A549 (cell line): ENCODE measurements around the gene KRTAP5-5. TPM values are rescaled to one million over a fixed set of nuclear protein-coding genes. Genes with fewer than 3 reads are reported as not detected.
"Not testable (repeated sequence)": the region's sequence is repeated elsewhere in the genome, so short reads cannot be mapped to it uniquely, and the experiment has no call there.

Experiments used
- ATAC-seq, 2 experiments: fragments of 200-7000 bp in 1 of 2; fragments of >200 bp in 1 of 2; cut with Nextera tagmentation in 1 of 2; cut with Tn5 transposase in 1 of 2; 3 replicates each; pipeline versions ENCODE4 v1.8.0 to v1.9.1; 2018 to 2020; ENCODE audit warnings: mild to moderate bottlenecking in 1 of 2, moderate library complexity in 1 of 2
- CTCF ChIA-PET: fragments of 300-600 bp; sonication (Branson Sonifier 250); formaldehyde crosslinking; extraction: SDS; loops from one replicate; lab custom pipeline; 2021; ENCODE audit warnings: antibody characterized with exemption, inconsistent platforms; lab: Yijun Ruan, JAX
- POLR2A ChIA-PET: fragments of 350-600 bp; formaldehyde crosslinking; extraction: SDS; loops from one replicate; lab custom pipeline; 2021; ENCODE audit warnings: antibody characterized with exemption, inconsistent platforms; lab: Yijun Ruan, JAX
- DNase-seq, 2 experiments: peaks; one replicate each; pipeline versions ENCODE4 v3.0.0 to v3.0.0-alpha.2; 2011 to 2016; ENCODE audit warnings: low read depth in 1 of 2, low spot score in 1 of 2
- FAIRE-seq: peaks from 2 replicates; lab custom pipeline; 2011; peaks lifted over from hg19 to GRCh38; lab: Jason Lieb, UNC
- H3K27ac ChIP-seq, 2 experiments: fragments of >200 bp; sonication (Bioruptor Twin); formaldehyde crosslinking; 3 replicates each; pipeline ENCODE4 v1.5.1; 2016 to 2017
- H3K4me1 ChIP-seq: fragments of >200 bp; sonication (Bioruptor Twin); formaldehyde crosslinking; 3 replicates; pipeline ENCODE4 v1.6.1; 2016
- H3K4me2 ChIP-seq: fragments of >200 bp; sonication (Bioruptor Twin); formaldehyde crosslinking; 3 replicates; pipeline ENCODE4 v1.6.1; 2016
- H3K4me3 ChIP-seq: fragments of >200 bp; sonication (Bioruptor Twin); formaldehyde crosslinking; 3 replicates; pipeline ENCODE4 v1.5.1; 2016
- H3K9me3 ChIP-seq: fragments of >200 bp; sonication (Bioruptor Twin); formaldehyde crosslinking; 3 replicates; pipeline ENCODE4 v1.6.1; 2016
- CBX2 ChIP-seq: fragments of 200-600 bp; sonication (generic); IDR thresholded peaks from 2 replicates; pipeline ENCODE4 v1.6.1; 2016; ENCODE audit warnings: low read depth, mild to moderate bottlenecking, borderline replicate concordance
- EP300 ChIP-seq, 2 experiments: fragments of >200 bp; sonication (Bioruptor Twin); formaldehyde crosslinking; IDR thresholded peaks; 2 replicates in 1 of 2; 3 replicates in 1 of 2; pipeline ENCODE4 v1.6.1; 2016 to 2017
- HDAC2 ChIP-seq: fragments of 200-600 bp; sonication (generic); IDR thresholded peaks from 2 replicates; pipeline ENCODE4 v1.6.1; 2016
- HOXA7 ChIP-seq: fragments of 250-450 bp; sonication (Bioruptor Pico); IDR thresholded peaks from 2 replicates; pipeline ENCODE4 v1.5.0; 2020; ENCODE audit warnings: mild to moderate bottlenecking, moderate library complexity
- HOXB5 ChIP-seq: fragments of 250-450 bp; sonication (Bioruptor Pico); IDR thresholded peaks from 2 replicates; pipeline ENCODE4 v1.5.0; 2020; ENCODE audit warnings: mild to moderate bottlenecking, moderate library complexity
- JUN ChIP-seq, 2 experiments: fragments of >200 bp; sonication (Bioruptor Twin); formaldehyde crosslinking; IDR thresholded peaks; 2 replicates in 1 of 2; 3 replicates in 1 of 2; pipeline ENCODE4 v1.6.1; 2016 to 2017
- KDM5A ChIP-seq: fragments of 200-600 bp; sonication (generic); IDR thresholded peaks from 2 replicates; pipeline ENCODE4 v1.6.1; 2016; ENCODE audit warnings: antibody characterized with exemption, mild to moderate bottlenecking
- MAX ChIP-seq: IDR thresholded peaks from 2 replicates; pipeline ENCODE4 v1.6.1; 2012
- NFE2L2 ChIP-seq: fragments of 150-350 bp; conservative IDR thresholded peaks from 2 replicates; pipeline ENCODE4 v1.6.1; 2014; ENCODE audit warnings: low read length
- NR3C1 ChIP-seq: fragments of >200 bp; sonication (Bioruptor Twin); formaldehyde crosslinking; IDR thresholded peaks from 3 replicates; pipeline ENCODE4 v1.6.1; 2017
- POLR2A ChIP-seq: IDR thresholded peaks from 2 replicates; pipeline ENCODE4 v1.6.1; 2012; ENCODE audit warnings: mild to moderate bottlenecking, low read length
- RFX5 ChIP-seq: fragments of 450-650 bp; IDR thresholded peaks from 2 replicates; pipeline ENCODE4 v1.7.1; 2014; ENCODE audit warnings: antibody characterized with exemption, mild to moderate bottlenecking, moderate library complexity
- SMC3 ChIP-seq: fragments of >200 bp; sonication (Bioruptor Twin); formaldehyde crosslinking; IDR thresholded peaks from 3 replicates; pipeline ENCODE4 v1.6.1; 2018; ENCODE audit warnings: inconsistent platforms
- SREBF2 ChIP-seq: fragments of 450-650 bp; IDR thresholded peaks from 2 replicates; pipeline ENCODE4 v1.6.1; 2014; ENCODE audit warnings: mild to moderate bottlenecking, moderate library complexity
- USF2 ChIP-seq: fragments of 450-650 bp; IDR thresholded peaks from 2 replicates; pipeline ENCODE4 v1.6.1; 2014; ENCODE audit warnings: antibody characterized with exemption
- ZSCAN20 ChIP-seq: fragments of 250-450 bp; sonication (Bioruptor Pico); IDR thresholded peaks from 2 replicates; pipeline ENCODE4 v1.8.0; 2022; ENCODE audit warnings: mild to moderate bottlenecking, moderate library complexity
- WGBS: methylation state at CpG from one replicate; pipeline ENCODE4 v1.1.6; 2017; ENCODE audit errors: missing lambda C conversion rate; 5-methylcytosine and 5-hydroxymethylcytosine counted together
- polyA plus RNA-seq, 4 experiments: library from polyadenylated mRNA; depleted of rRNA in 3 of 4; stranded (reverse); fragments of >200 nt; fragmentation: RNase III in 1 of 4; extraction: RNeasy Plus Mini Kit Qiagen cat#74134 plus additional on column Dnase treatment in 1 of 4; gene quantifications; 2 replicates in 3 of 4; 3 replicates in 1 of 4; pipeline ENCODE4 v1.2.3, GENCODE V29; 2011 to 2017
- TF ChIP-seq, protein P1 (sequence below): fragments of 250-450 bp; sonication (Bioruptor Pico); IDR thresholded peaks from 2 replicates; pipeline ENCODE4 v1.5.0; 2020; ENCODE audit warnings: low read depth, mild to moderate bottlenecking, moderate library complexity
- TF ChIP-seq, protein P2 (sequence below): fragments of 150-350 bp; IDR thresholded peaks from 2 replicates; pipeline ENCODE4 v1.6.1; 2014; ENCODE audit warnings: low read depth, mild to moderate bottlenecking, low read length
- TF ChIP-seq, protein P3 (sequence below): fragments of 200-600 bp; sonication (generic); IDR thresholded peaks from 2 replicates; pipeline ENCODE4 v1.6.1; 2016; ENCODE audit warnings: antibody characterized with exemption, mild to moderate bottlenecking, moderate library complexity
- TF ChIP-seq, protein P4 (sequence below): IDR thresholded peaks from 2 replicates; pipeline ENCODE4 v1.6.1; 2012; ENCODE audit warnings: low read depth, borderline replicate concordance

The KRTAP5-5 gene
- polyA plus RNA-seq, 2 of the 4 experiments (the other 2 are of a cell fraction) = not detected

DNA sequence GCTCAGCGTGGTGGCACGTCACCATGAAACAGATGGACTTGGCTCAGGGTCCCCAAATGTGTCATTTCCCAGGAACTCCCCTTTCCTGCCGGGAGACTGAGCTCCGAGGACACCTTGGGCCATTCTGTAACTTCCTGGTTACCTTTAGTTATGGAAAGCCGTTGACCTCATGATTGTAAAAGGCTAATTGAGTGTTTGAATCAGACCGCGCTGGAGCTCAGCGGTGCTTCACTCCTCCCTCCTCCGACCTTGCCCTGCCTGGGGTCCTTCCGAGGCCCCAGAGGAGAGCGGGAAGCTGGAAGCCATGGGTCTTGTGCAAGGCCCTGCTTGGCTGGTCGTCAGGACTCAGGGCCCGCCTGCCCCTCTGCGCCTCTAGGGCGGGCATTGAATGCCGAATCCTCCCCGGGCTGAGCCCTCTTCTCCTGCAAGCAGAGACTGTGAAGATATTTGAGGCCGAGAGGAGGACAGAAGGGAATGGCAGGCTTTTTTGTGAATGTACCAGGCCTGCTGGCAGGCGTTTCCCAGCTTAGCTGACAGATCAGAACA lies 32.9 kb upstream of the KRTAP5-5 start:
- 0 out of 6 replicates have a peak, but pooled peaks of 1 of the 2 experiments have one; percentile 6 for ATAC-seq
- FAIRE-seq, H3K4me3 ChIP-seq, H3K9me3 ChIP-seq, H3K4me2 ChIP-seq, H3K4me1 ChIP-seq, DNase-seq, POLR2A ChIA-PET, H3K27ac ChIP-seq: not testable (repeated sequence)
- 66% methylated on average over 19 of the region's 19 CpGs for WGBS
- CTCF ChIA-PET = interaction anchor here (0.7 to 5.8 kb wide), 14 partner anchors 12 to 548 kb away, joined by 3 to 48 read pairs (median 6); partner anchors contain the start of genes KRTAP5-3 and KRTAP5-5

- Histone ChIP-seq H3K4me1 (no peaks in the 10 kb centered on the region), H3K27ac (no peak overlapping the region), H3K4me3 (no peak overlapping the region), H3K9me3 (no peaks in the 10 kb centered on the region), H3K4me2 (no peak overlapping the region)
- FAIRE-seq (no peak), ATAC-seq (no peak), DNase-seq (no peak)
- TF ChIP-seq CBX2 = no peak
- no peak for TF ChIP-seq ZSCAN20 (CRISPR knock-in tag)
- no peak for TF ChIP-seq SMC3
- no peak for TF ChIP-seq KDM5A
- TF ChIP-seq, protein P1, sequence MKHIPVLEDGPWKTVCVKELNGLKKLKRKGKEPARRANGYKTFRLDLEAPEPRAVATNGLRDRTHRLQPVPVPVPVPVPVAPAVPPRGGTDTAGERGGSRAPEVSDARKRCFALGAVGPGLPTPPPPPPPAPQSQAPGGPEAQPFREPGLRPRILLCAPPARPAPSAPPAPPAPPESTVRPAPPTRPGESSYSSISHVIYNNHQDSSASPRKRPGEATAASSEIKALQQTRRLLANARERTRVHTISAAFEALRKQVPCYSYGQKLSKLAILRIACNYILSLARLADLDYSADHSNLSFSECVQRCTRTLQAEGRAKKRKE = no peak
- no peak for TF ChIP-seq MAX
- no peak for TF ChIP-seq RFX5
- TF ChIP-seq NR3C1 = no peak
- TF ChIP-seq SREBF2 = no peak
- no peak for TF ChIP-seq POLR2A
- TF ChIP-seq HDAC2 = no peak
- TF ChIP-seq, protein P2, sequence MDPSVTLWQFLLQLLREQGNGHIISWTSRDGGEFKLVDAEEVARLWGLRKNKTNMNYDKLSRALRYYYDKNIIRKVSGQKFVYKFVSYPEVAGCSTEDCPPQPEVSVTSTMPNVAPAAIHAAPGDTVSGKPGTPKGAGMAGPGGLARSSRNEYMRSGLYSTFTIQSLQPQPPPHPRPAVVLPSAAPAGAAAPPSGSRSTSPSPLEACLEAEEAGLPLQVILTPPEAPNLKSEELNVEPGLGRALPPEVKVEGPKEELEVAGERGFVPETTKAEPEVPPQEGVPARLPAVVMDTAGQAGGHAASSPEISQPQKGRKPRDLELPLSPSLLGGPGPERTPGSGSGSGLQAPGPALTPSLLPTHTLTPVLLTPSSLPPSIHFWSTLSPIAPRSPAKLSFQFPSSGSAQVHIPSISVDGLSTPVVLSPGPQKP = no peak
- no peak for TF ChIP-seq HOXA7 (CRISPR knock-in tag)
- TF ChIP-seq, protein P3, sequence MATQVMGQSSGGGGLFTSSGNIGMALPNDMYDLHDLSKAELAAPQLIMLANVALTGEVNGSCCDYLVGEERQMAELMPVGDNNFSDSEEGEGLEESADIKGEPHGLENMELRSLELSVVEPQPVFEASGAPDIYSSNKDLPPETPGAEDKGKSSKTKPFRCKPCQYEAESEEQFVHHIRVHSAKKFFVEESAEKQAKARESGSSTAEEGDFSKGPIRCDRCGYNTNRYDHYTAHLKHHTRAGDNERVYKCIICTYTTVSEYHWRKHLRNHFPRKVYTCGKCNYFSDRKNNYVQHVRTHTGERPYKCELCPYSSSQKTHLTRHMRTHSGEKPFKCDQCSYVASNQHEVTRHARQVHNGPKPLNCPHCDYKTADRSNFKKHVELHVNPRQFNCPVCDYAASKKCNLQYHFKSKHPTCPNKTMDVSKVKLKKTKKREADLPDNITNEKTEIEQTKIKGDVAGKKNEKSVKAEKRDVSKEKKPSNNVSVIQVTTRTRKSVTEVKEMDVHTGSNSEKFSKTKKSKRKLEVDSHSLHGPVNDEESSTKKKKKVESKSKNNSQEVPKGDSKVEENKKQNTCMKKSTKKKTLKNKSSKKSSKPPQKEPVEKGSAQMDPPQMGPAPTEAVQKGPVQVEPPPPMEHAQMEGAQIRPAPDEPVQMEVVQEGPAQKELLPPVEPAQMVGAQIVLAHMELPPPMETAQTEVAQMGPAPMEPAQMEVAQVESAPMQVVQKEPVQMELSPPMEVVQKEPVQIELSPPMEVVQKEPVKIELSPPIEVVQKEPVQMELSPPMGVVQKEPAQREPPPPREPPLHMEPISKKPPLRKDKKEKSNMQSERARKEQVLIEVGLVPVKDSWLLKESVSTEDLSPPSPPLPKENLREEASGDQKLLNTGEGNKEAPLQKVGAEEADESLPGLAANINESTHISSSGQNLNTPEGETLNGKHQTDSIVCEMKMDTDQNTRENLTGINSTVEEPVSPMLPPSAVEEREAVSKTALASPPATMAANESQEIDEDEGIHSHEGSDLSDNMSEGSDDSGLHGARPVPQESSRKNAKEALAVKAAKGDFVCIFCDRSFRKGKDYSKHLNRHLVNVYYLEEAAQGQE = no peak
- TF ChIP-seq, protein P4, sequence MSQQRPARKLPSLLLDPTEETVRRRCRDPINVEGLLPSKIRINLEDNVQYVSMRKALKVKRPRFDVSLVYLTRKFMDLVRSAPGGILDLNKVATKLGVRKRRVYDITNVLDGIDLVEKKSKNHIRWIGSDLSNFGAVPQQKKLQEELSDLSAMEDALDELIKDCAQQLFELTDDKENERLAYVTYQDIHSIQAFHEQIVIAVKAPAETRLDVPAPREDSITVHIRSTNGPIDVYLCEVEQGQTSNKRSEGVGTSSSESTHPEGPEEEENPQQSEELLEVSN = no peak
- CTCF ChIA-PET = interaction anchor here (0.7 to 5.8 kb wide), 12 partner anchors 15 to 55 kb away, joined by 3 to 48 read pairs (median 4); no protein-coding TSS in a partner anchor
- 52% methylated on average over 9 of the region's 10 CpGs for WGBS
- POLR2A ChIA-PET = no interaction called here
These were observed 32.1 kb upstream of the KRTAP5-5 start for GRCh38 chr11:1597331-1597993.

DNA sequence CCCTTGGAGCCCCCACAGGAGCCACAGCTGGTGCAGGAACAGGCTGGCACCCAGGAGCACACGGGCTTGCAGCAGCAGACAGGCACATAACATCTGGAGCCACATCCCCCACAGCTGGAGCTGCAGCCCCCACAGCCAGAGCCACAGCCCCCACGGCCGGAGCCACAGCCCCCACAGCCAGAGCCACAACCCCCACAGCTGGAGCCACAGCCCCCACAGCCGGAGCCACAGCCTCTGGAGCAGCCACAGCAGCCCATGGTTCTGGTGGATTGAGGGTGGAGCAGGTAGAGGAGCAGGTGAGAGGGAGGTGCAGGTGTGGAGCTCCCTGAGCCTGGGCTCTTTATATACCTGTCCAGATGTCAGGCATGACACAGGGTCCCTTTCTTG lies 31.6 kb upstream of the KRTAP5-5 start, which contains the start of gene KRTAP5-2:
TSS of gene KRTAP5-2 (minus strand) at position 301 of the 387 bp plus-strand sequence. CDS start at position 257, 44 bp downstream.
- FAIRE-seq (no peak), ATAC-seq (no peak)
- WGBS = 29% methylated on average over 1 of the region's 4 CpGs

GRCh38 chr11:1598406-1598805 lies 31.2 kb upstream of the KRTAP5-5 start:
- FAIRE-seq, H3K9me3 ChIP-seq, ATAC-seq, POLR2A ChIA-PET, H3K4me3 ChIP-seq, H3K4me1 ChIP-seq, H3K4me2 ChIP-seq, DNase-seq, H3K27ac ChIP-seq: not testable (repeated sequence)
- CTCF ChIA-PET = interaction anchor here (0.7 to 5.8 kb wide), 9 partner anchors 8 to 94 kb away, joined by 3 to 48 read pairs (median 4); no protein-coding TSS in a partner anchor
- 6% methylated on average over 3 of the region's 3 CpGs for WGBS

More for the DNA sequence above, 31.6 kb upstream of the KRTAP5-5 start, which contains the start of gene KRTAP5-2:
- Histone ChIP-seq H3K27ac (no peak within 1 kb of the TSS), H3K9me3 (no peaks in the 10 kb centered on the region), H3K4me1 (no peaks in the 10 kb centered on the region), H3K4me2 (no peak within 1 kb of the TSS), H3K4me3 (no peak within 1 kb of the TSS)
- TF ChIP-seq HOXB5 (CRISPR knock-in tag) (no peak), EP300 (IDR thresholded peaks at IDR 0.05) (no peak), NFE2L2 (no peak), JUN (IDR thresholded peaks at IDR 0.05) (no peak), USF2 (no peak)
- CTCF ChIA-PET = interaction anchor here (0.7 to 5.8 kb wide), 11 partner anchors 8 to 94 kb away, joined by 3 to 48 read pairs (median 4); no protein-coding TSS in a partner anchor
- POLR2A ChIA-PET = no interaction called here
- no peak for DNase-seq
